Panc1 (cell line): ENCODE measurements around the gene AFF2.

Experiments
- POLR2AphosphoS5 ChIP-seq: IDR thresholded peaks from 2 replicates; pipeline ENCODE4 v1.6.1; 2012; ENCODE audit warnings: mild to moderate bottlenecking, low read depth, low read length, moderate library complexity
- REST ChIP-seq, 2 experiments: IDR thresholded peaks; 2 replicates each; pipeline ENCODE4 v1.6.1; 2011 to 2012; ENCODE audit warnings: low read depth in 2 of 2, control low read depth in 1 of 2, low read length in 1 of 2, mild to moderate bottlenecking in 1 of 2, moderate library complexity in 1 of 2; ENCODE audit not compliant: insufficient read depth in 1 of 2
- TF ChIP-seq, protein P1 (sequence below): fragments of 450-650 bp; IDR thresholded peaks from 2 replicates; pipeline ENCODE4 v1.5.1; 2017; ENCODE audit warnings: mild to moderate bottlenecking

DNA sequence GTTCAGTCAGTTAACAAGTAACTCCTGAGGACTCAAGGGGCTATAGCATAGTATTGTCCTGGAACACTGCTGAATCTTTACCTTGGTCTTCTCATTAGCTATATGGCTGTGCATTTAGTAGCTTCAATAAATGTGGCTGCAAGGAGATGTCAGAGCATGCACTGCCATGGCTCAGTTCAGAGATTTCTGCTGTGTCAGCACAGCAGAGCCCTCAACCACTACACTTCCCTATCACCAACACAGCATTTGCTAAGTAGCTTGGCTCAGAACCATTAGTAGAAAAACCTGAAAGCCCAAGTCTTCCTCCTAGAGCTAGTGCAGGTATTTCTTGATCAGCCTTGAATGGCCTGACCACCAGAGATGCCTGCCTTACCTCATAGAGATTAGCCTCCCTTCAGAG, 538.6 kb downstream of the AFF2 start:
- TF ChIP-seq, protein P1, sequence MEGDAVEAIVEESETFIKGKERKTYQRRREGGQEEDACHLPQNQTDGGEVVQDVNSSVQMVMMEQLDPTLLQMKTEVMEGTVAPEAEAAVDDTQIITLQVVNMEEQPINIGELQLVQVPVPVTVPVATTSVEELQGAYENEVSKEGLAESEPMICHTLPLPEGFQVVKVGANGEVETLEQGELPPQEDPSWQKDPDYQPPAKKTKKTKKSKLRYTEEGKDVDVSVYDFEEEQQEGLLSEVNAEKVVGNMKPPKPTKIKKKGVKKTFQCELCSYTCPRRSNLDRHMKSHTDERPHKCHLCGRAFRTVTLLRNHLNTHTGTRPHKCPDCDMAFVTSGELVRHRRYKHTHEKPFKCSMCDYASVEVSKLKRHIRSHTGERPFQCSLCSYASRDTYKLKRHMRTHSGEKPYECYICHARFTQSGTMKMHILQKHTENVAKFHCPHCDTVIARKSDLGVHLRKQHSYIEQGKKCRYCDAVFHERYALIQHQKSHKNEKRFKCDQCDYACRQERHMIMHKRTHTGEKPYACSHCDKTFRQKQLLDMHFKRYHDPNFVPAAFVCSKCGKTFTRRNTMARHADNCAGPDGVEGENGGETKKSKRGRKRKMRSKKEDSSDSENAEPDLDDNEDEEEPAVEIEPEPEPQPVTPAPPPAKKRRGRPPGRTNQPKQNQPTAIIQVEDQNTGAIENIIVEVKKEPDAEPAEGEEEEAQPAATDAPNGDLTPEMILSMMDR, result no peak
- no peak for TF ChIP-seq POLR2AphosphoS5
- no peak for TF ChIP-seq REST (IDR thresholded peaks at IDR 0.05; ENCODE audit: insufficient read depth in 1 of 2, low read depth in 2 of 2, low read length in 1 of 2)
